Measurements from ENCODE around the gene FAAP100.
A peak's percentile ranks its signal among the peaks of the same experiment; 100 is the strongest.

The FAAP100 gene

DNA sequence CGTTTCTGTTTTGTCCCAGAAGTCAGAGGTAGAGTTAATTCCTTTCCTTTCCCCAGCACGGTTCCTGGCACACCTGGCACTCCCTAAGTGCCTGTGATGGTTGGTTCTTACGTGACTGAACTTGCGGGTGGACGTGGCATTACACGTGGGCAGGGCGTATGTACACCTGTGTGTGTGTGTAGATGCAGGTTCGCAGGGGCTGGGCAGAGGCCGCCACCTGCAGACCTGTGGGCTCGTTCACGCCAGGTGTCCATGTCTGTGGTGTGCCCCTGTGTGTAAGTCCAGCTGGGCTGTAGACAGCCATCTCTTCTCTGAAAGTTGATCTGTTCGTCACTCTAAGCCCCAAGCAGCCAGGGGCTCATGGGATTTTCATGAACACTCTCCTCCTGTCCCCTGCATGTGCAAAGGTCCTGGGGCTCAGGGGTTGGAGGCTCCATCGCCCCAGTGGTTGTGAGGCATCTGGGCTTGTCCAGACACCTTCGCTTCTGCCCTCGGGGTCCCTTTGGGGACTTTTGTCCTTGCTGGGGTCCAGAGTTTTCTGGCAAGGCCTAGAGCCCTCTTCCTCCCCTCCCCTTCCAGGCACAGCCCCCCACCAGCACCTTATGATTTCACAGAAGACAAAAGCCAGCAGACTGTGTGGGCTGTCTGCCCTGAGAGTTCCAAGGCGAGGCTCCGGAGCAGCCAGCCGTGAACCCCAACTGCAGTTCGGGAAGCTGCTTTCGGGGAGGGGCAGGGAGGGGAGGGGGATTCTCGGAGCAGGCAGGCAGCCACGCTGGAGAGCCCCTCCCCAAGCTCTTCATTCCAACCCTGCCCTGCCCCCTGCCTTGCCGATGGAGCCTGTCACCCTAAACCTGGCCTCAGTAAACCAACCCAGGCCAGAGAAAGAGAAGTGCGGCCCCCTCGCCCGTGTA is 29.4 kb downstream of the FAAP100 start:
- DNase-seq = no peak

DNA sequence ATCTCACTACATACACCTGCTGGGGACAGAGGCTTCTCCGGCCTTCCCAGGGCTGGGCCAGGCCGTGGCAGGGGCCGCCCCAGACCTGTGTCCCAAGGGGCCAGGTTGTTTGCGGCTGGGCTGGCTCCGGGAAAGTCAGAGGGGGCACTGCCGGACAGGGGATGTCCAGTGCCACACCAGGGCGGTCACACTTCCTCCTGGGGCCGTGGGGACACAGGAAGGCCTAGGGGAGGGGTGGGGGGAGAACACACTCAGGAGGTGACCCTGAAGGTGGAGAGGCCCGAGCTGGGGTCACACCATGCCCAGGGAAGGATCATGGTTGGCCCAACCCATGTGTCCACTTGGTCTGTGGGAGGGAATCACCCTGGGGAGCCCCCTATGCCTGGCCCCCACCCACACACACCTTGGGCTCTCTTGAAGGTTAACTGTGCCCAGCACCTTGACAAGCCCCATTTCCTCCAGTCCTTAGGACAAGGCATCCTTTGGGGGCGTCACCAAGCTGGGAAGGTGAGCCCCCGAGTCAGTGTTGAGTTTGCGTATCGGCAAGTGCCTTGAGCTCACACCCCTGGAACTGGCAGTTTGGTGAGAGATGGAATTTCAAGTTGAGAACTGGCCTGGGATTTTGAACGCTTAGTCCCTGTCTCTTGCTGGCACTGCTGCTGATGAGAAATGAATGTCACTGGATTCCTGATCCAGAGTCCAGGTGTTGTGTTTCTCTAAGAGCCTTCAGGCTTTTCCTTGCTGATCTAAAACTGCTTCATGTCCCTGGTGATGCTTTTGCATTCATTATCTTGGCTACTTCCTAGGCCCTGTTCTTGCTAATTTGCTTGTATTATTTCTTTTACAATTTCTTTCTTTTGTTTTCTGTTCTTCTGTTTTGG is 31.9 kb downstream of the FAAP100 start:
- DNase-seq = no peak

DNA sequence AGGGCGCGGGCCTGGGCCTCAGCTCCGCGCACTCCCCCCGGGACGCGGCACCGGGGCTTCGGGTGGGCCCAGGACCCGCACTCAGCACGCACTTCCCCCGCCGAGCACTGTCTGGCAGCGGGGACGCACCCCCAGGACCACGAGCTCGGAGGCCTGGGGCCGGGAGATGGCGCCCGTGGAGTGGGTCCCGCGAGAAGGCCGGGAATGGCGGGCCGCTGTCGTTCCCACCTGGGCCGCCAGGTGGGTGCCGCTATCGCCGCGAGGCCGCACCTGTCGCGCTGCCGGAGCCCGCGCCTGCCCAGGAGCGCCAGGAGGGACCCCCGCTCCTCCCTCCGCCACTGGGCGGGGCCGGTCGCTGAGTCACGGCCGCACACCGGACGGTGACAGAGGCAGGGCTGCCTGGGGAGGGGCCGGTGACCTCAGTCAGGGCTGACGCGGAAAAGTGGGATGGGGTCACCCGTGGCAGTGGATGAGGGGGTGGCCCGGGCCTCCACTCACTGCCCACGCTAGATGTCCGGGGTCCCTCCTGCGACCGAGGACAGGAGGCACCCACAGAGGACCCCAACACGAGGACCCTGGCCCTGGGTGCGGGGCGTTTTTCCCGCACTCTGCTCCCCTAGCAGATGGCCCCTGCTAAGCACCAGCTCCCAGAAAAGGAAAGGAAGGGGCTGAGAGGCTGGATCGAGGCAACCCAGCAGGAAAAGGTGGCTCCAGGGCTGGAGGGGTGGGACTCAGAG is 32.7 kb downstream of the FAAP100 start:
- peak; percentile 68 for DNase-seq

DNA sequence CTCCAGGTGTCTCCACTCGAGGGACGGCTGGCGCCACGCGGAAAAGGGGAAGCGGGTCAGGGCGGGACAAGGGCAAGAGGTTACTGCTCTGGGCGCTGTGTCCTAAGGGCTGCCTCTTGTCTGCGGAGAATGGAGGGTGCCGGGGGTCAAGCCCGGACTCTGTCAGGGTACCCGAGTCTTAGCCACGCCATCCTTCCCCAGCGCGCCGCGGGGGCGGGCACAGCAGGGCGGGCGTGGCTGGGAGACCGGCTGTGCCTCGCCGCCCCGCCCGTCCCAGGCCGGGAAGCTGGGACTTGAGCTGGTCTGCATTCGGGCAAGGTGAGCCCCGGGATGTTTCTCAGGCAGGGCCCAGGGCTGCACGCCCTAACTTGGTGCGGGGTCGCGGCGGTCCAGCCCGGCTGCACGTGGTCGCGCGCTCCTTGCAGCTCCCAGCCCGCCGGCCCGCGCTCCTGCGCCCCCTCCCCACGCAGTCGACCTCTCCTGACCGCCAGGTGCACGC is 33.3 kb downstream of the FAAP100 start:
- DNase-seq = no peak

DNA sequence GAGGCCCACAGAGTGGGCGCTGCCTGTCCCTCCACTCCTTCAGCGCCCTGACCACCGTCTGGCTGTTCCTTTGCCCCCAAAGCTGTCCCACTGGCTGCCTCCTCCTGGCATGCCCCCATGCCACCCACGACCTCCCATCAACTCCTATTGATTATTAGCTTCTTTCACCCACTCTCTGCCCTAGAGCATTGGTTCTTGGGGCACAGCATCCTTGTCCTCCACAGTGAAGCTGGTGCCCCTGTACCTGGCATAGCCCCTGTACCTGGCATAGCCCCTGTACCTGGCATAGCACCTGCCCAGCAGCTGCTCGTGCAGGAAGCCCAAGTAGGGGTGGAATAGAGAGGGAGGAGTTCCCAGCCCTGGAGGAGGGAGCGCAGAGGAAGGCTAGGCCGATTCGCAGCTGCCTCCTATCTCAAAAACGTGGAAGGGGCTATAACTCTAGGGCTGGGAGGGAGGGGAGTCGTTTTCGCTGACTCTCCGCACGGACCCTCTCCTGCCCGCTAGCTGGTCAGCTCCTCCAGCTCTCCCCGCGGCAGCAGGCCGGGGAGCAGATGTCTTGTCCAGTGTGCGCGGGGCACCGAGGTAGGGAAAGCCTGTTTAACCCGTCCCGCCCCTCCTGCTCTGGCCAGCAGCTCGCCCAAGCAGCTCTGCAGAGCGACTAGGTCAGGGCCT is 33.9 kb downstream of the FAAP100 start:
- DNase-seq = no peak

DNA sequence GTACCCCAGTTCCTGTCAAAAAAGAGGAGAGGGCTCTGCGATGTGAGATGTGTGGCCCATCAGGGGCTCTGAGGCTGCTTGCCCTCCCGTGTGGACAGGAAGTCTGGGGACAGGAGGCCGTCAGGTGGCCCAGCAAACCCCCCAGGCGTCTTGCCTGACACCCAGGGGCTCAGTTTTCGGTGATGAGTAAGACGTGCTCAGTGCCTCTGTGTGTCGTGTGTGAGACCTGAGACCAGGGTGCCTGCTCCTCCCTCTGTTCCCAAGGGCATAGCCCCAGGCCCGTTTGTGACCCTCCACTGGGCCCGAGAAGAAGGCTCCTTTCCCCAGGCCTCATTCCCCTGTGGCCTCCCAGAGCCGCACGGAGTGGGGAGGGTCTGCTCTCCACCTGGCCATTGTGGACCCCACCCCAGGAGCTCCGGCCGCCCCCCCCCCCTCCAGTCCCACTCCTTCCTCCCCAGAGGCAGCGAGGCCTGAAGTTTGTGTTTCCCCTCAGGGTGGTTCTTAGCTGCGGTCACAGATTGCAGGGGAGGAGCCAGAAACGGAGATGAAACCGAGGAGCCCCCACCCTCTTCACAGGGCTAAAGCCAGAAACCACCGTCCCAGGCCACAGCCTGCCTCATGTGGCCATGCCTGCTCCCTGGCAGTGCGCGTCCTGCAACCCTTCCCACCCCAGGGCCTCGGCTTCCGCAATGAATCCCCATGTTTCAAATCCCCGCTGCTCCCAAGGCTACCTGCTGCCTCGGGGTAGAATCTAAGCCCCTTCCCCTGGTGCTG is 34.6 kb downstream of the FAAP100 start:
- DNase-seq = no peak

DNA sequence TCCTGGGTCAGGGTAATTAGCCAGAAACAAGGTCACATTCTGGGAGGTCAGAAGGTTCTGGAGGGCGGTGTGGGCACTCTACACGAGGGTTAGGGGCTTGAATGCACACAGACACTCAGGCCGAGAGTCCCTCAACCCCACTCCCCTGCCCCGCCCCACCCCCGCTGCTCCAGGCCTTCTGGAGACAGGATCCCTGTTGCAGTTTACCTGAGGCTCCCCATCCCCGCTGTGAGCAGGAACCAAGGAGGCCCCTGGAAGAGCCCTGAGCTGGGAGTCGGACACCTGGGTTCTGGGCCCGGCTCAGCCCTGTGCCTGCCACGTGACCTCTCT is 35.2 kb downstream of the FAAP100 start:
- DNase-seq = no peak

DNA sequence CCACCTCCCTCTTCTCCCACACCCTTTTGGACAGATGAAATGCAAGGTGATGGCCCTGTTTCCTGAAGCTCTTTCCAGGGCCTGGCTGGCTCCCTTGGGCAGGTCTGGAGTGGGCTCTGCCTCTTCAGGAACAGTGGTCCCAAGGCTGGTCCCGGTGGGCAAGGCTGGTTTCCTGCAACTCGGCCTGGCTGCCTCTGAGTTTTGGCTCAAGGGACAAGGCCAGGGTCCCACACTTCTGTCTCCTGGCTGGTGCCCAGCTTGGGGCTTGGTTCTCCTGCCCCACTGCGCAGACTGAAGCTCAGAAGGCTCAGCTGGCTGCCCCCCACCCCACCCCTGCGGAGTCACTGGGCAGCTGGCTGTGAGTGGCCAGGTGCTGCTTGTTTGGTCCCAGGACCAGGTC is 35.7 kb downstream of the FAAP100 start:
- DNase-seq = no peak

DNA sequence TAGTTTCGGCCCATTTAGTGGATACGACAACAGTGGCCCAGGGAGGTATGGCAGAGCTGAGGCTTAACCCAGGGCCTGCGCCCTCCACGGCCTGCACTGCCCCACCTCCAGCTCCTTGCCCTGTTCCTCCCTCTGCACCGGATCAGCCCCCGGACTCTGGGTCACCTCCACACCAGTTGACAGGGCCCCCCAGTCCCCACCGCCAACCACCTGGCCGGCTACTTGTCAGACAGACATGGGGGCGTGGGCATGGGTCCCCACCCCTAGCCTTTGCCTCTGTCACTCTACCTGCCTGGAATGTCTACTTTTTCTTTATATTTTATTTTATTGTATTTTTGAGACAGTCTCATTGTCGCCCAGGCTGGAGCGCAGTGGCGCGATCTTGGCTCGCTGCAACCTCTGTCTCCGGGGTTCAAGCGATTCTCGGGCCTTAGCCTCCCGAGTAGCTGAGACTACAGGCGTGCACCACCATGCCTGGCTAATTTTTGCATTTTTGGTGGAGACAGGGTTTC is 36.6 kb downstream of the FAAP100 start:
- no peak for DNase-seq

DNA sequence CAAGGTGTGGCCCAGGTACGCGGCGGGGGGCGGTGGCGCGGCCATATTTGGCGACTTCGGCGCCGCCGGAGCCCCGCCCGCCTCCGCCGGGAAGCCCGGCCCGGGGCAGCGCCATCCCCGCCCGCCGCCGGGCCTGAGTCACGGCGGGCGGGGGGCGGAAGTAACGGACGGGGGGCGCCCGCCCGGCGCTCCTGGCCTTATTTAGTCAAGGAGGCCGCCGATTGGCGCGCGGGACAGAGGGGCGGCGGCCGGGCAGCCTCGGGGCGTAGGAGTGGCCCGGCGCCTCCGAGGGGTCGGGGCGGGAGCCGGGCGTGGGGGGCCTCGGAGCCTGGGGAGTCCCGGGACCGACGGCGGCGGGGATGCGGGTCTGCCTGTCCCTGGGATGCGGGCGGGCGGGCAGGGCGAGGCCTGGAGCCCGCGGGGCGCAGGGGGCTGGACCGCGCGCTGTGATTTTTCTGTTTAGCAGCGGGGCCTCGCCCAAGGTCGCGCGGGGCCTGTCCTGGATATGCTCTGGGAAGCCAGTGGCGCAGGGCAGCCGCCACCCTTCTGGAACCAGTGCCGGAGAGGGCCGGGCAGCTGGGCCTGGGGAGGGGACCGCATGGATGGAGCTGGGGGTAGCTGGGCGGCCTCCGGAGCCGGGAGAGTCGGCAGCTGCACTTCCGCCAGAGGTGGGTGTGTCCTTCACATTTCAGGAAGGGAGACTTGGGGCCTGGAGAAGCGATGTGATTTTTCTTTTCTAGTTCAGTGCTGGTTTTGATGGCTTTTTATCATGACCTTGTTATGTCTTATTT is 37.2 kb downstream of the FAAP100 start:
- DNase-seq = peak; percentile 59

DNA sequence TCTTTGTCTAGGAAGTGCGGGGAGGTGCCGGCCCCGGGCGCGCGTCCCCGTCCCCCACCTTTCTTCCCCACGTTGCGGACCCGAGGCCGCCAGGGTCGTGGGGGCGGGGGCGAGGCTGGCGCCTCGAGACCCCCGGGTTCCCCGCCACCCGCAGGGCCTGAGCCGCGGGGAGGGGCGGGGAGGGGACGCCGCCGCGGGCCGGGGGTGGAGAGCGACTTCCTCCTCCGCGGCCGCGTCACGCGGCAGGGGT is 37.7 kb downstream of the FAAP100 start:
- DNase-seq = no peak

DNA sequence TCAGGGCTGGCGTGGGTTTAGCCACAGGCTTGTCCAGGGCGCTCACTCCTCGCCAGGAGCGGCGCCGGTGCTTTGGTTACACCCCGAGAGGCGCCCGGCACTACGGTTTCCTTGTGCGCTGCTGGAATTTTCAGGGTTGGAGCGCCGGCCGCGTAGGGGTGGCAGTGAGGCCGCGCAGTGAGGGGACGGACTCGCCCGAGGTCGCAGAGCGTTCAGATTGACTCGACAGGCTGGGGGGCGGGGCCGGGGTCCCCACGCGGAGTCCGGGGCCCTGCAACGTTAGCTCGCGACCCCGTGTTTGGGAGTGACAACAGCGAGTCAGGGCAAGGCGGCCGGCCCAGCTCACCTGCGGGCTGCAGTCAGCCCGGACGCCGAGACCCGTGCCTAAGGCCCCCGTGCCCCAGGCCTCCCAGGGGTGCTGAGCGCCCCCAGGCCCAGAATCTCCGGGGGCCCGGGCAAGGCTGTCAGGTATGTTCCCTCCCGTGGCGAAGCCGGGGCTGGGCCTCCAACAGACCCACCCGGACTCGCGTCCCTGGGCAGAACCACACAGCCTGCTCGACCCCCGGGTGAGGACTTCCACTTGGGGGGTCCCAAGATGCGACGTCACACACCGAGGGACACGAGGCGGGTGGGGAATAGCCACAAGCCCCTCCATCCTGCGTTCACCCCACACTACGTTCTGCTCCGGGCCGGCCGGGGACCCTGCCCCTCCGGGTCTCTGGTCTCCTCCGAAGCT is 38.2 kb downstream of the FAAP100 start:
- DNase-seq = no peak

DNA sequence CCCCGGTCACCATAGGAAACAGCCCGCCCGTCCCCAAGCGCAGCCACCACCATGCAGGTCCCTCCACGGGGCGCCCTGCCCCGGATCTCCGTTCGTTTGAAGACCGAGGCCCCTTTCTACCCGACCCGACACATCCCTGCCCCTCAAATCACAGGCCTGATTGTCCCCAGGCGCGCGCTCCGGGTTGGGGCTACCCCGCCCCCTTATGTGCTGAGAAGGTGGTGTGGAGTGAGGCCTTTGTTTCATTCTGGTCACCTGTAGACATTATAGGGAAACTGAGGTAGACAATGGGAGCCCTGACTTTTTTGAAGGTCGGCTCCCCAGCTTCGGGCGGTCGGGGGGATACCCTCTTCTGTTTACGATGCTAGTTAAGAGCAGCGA is 38.8 kb downstream of the FAAP100 start:
- DNase-seq = peak; percentile 65

DNA sequence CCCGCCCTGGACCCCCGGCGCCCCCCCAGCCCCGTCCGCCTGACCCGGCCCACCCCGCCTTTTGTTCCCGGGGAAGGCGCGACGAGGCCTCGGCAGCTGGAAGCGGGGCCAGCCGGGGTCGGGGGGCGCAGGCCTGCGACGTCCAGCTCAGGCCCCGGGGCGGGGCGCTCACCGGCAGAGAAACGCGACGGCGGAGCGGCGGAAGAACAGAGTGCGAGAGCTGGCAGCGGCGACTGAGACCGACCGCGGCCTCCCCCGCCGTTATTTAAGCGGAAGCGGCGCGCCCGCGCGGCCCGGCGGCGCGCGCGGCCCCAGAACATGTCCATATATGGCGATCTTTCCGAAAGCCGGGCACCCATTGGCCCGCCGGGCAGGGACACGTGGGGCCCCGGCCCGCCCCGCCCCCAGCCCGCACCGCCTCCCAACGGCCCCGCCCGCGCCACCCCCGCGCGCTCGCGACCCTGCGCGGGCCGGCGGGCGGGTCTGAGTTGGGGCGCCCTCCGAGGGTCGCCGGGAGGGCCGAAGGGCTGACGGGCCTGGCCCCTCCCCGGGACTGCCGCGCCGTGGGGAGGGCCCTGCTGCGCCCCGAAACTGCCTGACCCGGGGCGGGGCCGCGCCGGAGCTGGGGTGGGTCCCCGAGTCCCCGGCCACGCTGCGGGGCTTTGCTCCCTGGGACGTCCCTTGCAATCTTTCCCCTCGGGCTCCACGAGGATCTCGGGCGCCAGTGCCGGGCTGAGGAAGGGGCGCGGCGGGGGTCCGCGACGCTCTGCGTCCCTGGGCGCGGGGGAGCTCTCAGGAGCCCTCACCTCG is 39.4 kb downstream of the FAAP100 start, which contains the start of gene ACTG1:
ACTG1 (minus strand) TSS at position 238 of the 810 bp plus-strand sequence. CDS start 445 bp downstream, outside the sequence.
- DNase-seq = peak; percentile 91

DNA sequence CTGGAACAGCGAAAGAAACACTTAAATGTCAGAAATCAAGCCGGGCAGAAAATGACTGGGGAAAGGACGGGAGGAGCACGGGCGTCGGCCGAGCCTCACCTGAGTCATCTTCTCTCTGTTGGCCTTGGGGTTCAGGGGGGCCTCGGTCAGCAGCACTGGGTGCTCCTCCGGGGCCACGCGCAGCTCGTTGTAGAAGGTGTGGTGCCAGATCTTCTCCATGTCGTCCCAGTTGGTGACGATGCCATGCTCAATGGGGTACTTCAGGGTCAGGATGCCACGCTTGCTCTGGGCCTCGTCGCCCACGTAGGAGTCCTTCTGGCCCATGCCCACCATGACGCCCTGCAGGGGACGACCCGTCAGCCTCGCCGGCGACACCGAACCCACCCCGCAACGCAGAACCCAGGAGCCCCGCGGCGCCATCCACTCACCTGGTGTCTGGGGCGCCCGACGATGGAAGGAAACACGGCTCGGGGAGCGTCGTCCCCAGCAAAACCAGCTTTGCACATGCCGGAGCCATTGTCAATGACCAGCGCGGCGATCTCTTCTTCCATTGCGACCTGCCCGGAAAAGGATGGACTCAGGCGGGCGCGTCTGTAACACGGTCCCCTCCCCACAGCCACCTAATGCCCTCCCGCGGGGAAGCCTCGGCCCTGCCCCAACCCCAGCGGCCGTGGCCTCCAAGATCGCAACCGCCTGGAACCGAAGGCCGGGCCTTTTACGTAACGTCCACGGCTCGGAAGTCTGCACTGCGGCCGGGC is 40.2 kb downstream of the FAAP100 start:
- DNase-seq = no peak

DNA sequence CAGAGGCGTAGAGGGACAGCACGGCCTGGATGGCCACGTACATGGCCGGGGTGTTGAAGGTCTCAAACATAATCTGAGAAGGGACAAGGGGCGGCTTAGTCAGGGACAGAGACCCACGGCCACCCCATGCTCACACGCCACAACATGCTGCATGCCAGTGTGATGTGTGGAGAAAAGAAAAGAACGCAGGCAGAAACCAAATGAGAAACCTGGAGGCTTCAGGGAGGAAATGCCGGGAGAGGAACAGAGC is 40.7 kb downstream of the FAAP100 start:
- no peak for DNase-seq

DNA sequence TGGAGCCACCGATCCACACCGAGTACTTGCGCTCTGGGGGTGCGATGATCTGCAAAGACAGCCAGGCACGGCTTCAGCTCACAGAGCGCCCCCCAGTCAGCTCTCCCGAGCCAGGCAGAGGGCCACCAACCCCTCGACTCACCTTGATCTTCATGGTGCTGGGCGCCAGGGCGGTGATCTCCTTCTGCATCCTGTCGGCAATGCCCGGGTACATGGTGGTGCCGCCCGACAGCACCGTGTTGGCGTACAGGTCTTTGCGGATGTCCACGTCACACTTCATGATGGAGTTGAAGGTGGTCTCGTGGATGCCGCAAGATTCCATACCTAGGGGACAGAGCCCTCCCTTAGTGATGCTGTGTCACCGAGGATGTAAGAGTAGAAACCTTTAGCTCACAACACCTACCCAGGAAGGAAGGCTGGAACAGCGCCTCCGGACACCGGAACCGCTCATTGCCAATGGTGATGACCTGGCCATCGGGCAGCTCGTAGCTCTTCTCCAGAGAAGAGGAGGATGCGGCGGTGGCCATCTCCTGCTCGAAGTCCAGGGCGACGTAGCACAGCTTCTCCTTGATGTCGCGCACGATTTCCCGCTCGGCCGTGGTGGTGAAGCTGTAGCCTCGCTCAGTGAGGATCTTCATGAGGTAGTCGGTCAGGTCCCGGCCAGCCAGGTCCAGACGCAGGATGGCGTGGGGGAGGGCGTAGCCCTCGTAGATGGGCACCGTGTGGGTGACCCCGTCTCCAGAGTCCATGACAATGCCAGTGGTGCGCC is 41.2 kb downstream of the FAAP100 start:
- DNase-seq = peak; percentile 41
